Erythroblast (primary cell): ENCODE measurements around the gene OR6B3.

Experiments used
- GATA1 ChIP-seq: IDR thresholded peaks from 2 replicates; pipeline ENCODE4 v1.6.1; 2011; ENCODE audit warnings: low read depth, mild to moderate bottlenecking, control low read depth, low read length, moderate library complexity
- POLR2A ChIP-seq: IDR thresholded peaks from 2 replicates; pipeline ENCODE4 v1.6.1; 2011; ENCODE audit warnings: mild to moderate bottlenecking, low read length

DNA sequence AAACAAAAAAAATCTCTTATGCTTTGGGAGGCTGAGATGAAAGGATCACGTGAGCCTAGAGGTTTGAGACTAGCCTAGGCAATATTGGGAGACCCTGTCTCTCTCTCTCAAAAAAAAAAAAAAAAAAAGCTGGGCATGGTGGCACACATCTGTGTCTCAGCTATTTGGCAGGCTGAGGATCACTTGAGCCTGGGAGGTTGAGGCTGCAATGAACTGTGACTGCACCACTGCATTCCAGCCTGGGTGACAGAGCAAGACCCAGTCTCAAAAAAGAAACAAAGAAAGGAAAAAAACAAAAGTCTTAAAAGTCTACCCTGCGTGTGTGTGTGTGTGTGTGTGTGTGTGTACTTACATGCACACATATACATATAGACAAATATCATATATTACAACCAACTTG lies 25.3 kb upstream of the OR6B3 start:
- TF ChIP-seq POLR2A: no peak
- no peak for TF ChIP-seq GATA1
